HG02970 (cell line): ENCODE measurements around the gene LGSN.
"Not testable (repeated sequence)": the region's sequence is repeated elsewhere in the genome, so short reads cannot be mapped to it uniquely, and the experiment has no call there.

Experiments
- ATAC-seq: cut with Tn5 transposase; IDR thresholded peaks from one replicate; pipeline ENCODE4 v1.9.1; 2021; ENCODE audit warnings: mild to moderate bottlenecking, moderate library complexity, moderate number of reproducible peaks; ENCODE audit not compliant: unreplicated experiment, low FRiP score

LGSN gene

DNA sequence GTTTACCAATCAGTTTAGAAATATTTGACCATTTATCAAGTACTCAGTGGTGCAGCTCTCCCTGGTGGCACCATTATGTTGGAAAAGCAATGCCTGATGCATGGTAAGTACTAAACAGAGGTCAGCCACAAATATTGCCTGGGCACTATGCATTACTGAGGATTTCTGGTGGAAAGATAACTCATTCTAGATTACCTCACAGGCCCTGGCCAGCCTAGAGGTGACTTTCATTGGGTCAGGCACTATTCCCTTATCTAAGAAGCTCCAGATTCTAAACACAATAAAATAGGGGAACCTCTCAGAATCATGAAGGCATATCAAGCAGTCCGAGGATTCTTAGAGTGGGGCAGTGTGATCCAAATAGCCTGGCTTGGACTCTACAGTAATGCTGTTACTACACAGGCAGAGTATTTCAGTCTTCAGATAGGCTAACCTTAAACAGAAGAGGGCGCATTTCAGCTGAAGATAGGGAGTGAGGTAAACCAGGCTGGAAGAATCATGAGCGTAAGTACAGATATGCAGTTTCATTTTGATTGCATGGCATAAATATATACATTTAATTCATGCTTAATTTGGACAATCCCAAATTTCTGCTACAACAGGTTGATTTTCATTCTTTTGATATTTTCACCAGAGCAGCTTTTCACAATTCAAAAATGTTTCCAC is 12.1 kb downstream of the LGSN start:
- ATAC-seq, result no peak

DNA sequence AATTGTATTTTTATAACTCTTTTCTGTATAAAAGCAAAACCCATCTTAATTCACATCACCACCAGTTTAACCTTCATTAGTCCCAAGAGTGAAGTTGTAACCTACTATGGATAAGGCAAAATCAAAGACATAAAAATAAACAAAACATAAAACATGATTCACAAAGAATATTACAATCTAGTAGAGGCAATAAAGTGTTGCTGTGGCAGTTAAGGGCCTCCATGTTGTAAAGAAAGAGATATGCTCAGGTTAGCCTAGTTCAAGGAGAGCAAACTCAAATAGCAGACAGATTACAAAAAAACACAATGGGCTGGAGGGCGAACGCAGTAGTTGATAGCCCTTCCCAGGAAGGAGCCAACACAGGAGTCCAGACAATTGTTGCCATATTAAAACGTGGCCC is 13.4 kb downstream of the LGSN start:
- ATAC-seq, result no peak

- no peak for ATAC-seq
Observed at GRCh38 chr6:63305277-63305676, 14.5 kb downstream of the LGSN start.

- ATAC-seq, result no peak
Observed at GRCh38 chr6:63303476-63303875, 16.3 kb downstream of the LGSN start.

DNA sequence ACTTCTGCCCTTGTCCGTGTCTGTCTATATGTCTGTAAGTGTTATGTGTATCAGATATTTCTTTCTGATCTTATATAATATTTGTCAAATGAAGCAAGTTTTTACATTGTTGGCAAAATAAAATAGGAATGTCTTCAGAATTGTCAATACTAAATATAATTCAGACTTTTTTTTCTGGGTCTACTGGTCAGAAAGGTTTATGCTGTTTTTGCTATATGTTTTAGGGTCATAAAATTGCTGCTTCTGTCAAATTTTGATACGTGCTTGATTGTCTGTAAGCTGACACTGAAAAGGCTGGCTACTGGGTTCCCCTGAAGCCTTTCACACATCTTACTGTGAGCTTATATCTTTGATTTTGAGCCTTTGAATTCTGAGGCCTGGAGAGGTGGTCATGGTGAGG is 20.1 kb downstream of the LGSN start:
- no peak for ATAC-seq

DNA sequence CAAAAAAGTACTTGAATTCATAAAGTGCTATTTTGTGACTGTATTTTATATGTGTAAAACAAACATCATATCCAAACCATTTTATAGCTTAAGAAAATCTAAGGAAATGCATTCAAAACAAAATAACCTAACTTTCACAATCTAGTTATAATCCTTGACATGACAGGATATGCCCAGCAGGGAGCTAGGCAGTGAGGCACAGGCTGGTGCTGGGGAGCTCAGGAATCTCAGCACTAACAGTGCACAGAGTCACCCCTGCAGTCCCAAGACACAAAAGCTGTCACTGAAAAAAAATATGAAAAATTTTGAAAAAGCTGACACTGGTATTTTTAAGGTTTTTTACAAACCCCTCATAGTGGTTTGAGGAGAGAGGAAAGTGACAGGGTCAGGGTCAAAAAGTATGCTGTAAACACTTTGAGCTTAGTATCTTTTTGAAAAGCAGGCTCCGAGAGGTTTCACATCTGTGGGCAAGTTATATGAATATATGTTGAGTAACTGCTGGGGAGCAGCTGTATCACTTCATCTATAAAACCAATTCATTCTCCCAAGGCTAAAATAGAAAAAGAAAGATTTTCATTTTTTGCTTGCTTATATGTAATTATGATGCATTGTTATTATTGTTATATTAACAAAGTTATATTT is 24.1 kb downstream of the LGSN start:
- ATAC-seq, result no peak

GRCh38 chr6:63290492-63291058 is 29.2 kb downstream of the LGSN start:
- no peak for ATAC-seq

DNA sequence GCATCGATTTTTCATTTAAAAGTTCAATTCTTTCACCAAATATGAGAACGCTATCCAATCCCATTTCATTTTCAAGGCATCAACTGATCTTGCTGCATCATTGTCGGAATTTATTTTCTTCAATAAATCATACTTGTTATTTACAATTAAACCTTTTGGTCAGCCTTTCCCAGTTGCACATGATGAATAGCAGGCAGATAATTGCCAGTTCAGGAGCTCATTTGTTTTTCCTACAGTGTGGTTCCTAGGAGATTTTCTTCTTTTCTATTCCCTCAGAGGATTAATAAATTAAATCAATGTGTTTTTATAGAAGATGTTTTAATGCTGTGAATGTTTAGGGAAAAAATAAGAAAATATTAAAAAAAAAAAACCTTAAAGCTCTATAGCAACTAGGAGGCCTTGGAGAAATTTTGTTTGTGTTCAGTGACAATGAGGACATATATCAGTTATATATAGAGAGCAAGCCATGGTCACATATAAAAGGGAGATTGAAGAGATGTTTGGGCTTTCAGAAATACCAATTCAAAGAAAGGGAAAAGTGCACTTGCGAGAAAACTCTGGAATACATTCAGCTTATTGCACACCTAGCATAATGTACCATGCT is 30.4 kb downstream of the LGSN start:
- ATAC-seq, result no peak

GRCh38 chr6:63280639-63281180 is 39.1 kb downstream of the LGSN start:
- no peak for ATAC-seq

GRCh38 chr6:63278916-63279315 is 40.9 kb downstream of the LGSN start:
- ATAC-seq, result no peak

GRCh38 chr6:63275953-63276352 is 43.8 kb downstream of the LGSN start:
- ATAC-seq, result no peak

DNA sequence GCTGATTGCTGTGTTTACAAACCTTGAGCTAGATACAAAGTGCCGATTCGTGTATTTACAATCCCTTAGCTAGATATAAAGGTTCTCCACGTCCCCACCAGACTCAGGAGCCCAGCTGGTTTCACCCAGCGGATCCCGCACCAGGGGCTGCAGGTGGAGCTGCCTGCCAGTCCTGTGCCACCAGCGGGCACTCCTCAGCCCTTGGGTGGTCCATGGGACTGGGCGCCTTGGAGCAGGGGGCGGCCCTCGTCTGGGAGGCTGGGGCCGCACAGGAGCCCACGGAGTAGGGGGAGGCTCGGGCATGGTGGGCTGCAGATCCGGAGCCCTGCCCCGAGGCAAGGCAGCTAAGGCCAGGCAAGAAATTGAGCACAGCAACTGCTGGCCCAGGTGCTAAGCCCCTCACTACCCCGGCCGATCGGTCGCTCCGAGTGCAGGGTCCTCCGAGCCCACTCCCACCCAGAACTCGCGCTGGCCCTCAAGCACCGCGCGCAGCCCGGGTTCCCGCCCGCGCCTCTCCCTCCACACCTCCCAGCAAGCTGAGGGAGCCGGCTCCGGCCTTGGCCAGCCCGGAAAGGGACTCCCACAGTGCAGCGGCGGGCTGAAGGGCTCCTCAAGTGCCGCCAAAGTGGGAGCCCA is 44.9 kb downstream of the LGSN start:
- not testable (repeated sequence) for ATAC-seq

DNA sequence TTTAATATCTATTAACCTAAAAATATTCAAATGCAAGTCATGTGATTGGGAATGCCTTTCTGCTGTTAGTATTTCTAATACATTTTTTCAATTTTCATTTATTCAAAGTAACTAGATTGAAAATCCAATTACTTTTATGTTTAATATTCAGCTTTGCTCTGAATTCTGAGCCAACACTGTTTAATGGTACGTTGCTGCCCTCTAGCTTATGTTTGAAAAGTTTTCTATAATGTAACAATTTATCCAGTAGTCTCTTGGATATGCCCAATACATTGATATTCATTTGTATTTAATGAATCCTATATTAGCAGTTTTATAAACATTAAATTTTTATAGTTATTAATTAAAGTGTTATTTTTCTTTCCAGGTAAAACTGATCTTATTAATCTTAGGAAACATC is 47.4 kb downstream of the LGSN start:
- no peak for ATAC-seq

GRCh38 chr6:63269470-63269869 is 50.3 kb downstream of the LGSN start:
- no peak for ATAC-seq

- no peak for ATAC-seq
Observed at GRCh38 chr6:63268574-63268973, 51.2 kb downstream of the LGSN start.

DNA sequence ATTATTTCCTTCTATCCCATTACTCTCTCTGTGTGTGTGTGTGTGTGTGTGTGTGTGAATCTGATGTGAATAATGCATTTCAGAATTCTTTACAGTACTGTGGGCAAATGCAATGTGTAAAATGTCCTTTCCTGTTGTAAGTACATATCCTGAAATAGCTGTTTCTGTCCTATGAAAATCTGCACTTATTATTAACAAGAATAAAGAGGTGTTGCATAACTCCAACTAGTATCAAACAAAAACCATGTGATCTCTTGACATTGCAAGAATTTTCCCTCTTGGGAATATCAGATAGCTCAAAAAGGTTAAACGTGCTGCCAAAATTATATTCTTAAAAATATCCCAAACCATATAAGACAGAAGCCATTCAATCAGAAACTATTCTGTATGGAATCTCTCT is 52.0 kb downstream of the LGSN start:
- ATAC-seq, result no peak

GRCh38 chr6:63267046-63267445 is 52.7 kb downstream of the LGSN start:
- no peak for ATAC-seq

GRCh38 chr6:63263444-63263843 is 56.3 kb downstream of the LGSN start:
- no peak for ATAC-seq

DNA sequence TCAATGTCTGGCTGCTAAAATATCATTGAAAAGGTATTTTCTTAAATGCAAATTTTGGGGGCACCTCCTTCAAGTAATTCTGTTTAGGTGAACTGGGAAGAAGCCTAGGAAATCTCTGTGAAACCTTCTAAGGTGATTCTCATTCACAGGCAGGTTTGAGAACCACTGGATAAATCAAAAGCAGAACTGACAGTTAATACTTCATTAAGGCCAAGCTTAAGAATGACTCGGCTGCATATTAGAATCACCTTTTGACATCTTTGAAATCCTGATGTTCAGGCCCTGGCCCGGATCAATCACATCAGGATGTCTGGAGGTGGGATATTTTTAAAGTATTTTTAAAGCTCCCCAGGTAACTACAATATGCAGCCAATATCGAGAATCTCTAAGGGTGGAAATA is 58.0 kb downstream of the LGSN start:
- ATAC-seq, result no peak

DNA sequence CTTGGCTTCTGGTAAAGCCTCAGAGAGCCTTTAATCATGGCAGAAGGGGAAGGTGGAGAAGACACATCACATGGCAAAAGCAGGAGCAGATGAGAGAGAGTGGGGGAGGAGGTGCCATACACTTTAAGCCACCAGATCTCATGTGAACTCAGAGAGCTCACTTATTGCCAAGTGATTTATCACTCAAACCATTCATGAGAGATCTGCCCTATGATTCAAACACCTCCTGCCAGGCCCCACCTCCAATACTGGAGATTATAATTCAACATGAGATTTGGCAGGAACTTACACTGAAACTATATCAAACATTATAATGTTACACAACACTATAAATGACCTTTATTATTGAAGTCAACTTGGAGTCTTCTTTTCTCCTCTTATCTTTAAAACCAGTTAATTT is 60.6 kb downstream of the LGSN start:
- no peak for ATAC-seq

GRCh38 chr6:63249875-63250482 is 69.8 kb downstream of the LGSN start:
- ATAC-seq, result no peak
